Inflammatory macrophage treated with lipopolysaccharide for 1 hour (primary cell): ENCODE measurements around the gene XPR1.

ENCODE experiments used
- DNase-seq, 2 donors: peaks; one replicate each; pipeline ENCODE4 v3.0.0-alpha.2; 2020 to 2022

Gene XPR1

GRCh38 chr1:180936110-180937011 is 304.5 kb downstream of the XPR1 start:
- no peak for DNase-seq

- no peak for DNase-seq
These were observed 305.2 kb downstream of the XPR1 start for GRCh38 chr1:180937012-180937372.

GRCh38 chr1:180937624-180938225 is 305.9 kb downstream of the XPR1 start:
- no peak for DNase-seq

- DNase-seq, result no peak
These were observed 307.4 kb downstream of the XPR1 start for GRCh38 chr1:180939073-180939710.

GRCh38 chr1:180939711-180940103 is 307.9 kb downstream of the XPR1 start:
- no peak for DNase-seq
